ENCODE data around the gene SERBP1.

- TF ChIP-seq EGR1 (IDR thresholded peaks at IDR 0.05; ENCODE audit: low read depth) (no peak), POLR2A (IDR thresholded peaks at IDR 0.05; ENCODE audit: borderline replicate concordance, extremely low read depth, insufficient read depth, insufficient read length) (no peak), EZH2 (IDR thresholded peaks at IDR 0.05) (no peak)
- TF ChIP-seq, protein P1, sequence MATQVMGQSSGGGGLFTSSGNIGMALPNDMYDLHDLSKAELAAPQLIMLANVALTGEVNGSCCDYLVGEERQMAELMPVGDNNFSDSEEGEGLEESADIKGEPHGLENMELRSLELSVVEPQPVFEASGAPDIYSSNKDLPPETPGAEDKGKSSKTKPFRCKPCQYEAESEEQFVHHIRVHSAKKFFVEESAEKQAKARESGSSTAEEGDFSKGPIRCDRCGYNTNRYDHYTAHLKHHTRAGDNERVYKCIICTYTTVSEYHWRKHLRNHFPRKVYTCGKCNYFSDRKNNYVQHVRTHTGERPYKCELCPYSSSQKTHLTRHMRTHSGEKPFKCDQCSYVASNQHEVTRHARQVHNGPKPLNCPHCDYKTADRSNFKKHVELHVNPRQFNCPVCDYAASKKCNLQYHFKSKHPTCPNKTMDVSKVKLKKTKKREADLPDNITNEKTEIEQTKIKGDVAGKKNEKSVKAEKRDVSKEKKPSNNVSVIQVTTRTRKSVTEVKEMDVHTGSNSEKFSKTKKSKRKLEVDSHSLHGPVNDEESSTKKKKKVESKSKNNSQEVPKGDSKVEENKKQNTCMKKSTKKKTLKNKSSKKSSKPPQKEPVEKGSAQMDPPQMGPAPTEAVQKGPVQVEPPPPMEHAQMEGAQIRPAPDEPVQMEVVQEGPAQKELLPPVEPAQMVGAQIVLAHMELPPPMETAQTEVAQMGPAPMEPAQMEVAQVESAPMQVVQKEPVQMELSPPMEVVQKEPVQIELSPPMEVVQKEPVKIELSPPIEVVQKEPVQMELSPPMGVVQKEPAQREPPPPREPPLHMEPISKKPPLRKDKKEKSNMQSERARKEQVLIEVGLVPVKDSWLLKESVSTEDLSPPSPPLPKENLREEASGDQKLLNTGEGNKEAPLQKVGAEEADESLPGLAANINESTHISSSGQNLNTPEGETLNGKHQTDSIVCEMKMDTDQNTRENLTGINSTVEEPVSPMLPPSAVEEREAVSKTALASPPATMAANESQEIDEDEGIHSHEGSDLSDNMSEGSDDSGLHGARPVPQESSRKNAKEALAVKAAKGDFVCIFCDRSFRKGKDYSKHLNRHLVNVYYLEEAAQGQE (IDR thresholded peaks at IDR 0.05; ENCODE audit: low read depth) = no peak
These were observed 6.4 kb upstream of the SERBP1 start for GRCh38 chr1:67436511-67437055.
